Activated CD8-positive, alpha-beta memory T cell treated with anti-CD3 and anti-CD28 coated beads for 48 hours (primary cell): Measurements from ENCODE around the gene STX1A.
"Not testable (repeated sequence)": the region's sequence is repeated elsewhere in the genome, so short reads cannot be mapped to it uniquely, and the experiment has no call there.

ENCODE experiments used
- DNase-seq, 3 experiments: peaks; one replicate each; pipeline ENCODE4 v3.0.0-alpha.2; 2020; ENCODE audit warnings: low read depth in 2 of 3, low spot score in 2 of 3

Gene STX1A

DNA sequence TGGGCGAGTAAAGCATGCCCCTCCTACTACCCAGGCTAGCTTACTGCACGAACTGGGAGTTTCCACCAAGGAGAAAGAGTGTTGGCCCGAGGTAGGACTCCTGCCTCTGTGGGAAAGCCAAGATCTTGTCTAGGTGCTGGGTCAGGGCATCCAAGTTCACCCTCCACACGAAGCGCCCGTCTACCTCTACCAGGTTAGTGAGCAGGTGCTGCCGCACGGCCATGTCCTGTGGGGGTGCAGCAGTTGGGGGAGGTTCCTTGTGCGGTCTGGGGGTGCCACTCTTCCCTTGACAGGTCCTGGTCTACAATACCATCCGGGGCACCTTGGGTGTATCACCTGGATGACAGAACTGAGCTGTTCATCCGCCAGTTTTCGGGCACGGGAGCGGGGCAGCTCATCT lies 17.4 kb upstream of the STX1A start:
- no peak for DNase-seq

DNA sequence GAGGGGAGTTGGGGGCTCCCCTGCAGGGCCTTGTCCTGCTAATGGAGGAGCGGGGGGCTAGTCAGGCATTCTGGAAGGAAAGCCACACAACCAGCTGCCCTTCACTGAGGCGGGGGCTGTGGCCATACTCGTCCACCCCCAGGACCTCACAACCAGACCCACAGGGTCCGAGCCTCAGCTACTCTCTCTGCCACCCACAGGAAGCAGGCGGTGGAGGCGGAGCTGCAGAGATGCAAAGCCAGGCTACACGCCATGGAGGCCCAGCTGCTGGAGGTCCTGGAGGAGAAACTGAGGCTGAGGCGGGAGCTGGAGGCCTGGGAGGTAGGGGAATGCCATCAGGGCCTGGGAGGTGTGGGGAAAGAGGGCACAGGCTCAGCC lies 16.0 kb upstream of the STX1A start:
- DNase-seq: no peak

DNA sequence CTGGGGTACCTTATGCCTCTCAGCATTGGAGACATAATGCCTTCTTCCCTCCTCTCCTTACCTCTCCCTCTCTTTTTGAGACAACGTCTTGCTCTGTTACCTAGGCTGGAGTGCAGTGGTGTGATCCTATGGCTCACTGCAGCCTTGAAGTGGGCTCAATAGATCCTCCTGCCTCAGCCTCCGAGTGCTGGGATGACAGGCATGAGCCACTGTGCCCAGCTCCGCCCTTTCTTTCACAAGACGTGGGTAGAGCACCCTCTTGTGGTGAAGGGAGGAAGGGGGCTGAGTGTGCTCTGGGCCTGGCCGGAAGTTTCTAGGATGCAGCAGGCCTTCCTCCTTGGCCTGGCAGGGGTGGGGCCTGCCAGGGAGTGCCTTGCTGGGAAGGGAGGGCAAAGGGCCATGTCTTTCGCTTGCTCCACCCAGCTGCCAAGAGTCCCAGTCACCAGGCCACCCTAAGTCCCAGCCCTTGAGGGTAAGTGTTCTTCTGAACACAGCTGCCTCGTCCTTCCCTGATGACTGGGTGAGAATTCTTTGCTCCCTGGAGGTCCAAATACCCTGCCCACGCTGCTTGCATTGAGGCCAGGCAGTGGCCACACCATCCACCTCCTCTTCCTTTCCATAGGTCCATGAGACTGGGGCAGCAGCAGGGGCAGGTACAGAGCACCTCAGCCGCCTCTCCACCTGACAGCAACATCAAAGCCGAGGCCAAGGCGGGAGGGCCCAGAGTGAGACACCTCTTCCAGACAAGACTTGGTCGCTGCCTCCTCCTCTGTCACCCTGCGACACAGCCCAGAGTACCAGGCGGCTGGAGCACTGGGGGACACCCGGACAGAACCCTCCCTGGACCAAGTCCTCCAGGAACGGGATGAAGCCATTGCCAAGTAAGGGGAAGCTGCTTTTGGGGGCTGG lies 15.4 kb upstream of the STX1A start:
- peak; percentile 49 to 62 (median 56) for DNase-seq

DNA sequence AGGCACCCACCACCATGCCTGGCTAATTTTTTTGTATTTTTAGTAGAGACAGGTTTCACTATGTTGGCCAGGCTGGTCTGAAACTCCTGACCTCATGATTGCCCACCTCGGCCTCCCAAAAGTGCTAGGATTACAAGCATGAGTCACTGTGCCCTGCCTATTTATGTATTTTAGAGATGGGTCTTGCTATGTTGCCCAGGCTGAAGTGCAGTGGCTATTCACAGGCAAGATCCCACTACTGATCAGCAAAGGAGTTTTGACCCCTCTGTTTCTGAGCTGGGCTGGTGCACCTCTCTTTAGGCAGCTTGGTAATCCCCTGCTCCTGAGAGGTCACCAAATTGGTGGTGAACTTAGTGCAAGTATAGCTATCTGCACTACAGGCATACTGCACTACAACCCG lies 12.9 kb upstream of the STX1A start:
- no peak for DNase-seq

DNA sequence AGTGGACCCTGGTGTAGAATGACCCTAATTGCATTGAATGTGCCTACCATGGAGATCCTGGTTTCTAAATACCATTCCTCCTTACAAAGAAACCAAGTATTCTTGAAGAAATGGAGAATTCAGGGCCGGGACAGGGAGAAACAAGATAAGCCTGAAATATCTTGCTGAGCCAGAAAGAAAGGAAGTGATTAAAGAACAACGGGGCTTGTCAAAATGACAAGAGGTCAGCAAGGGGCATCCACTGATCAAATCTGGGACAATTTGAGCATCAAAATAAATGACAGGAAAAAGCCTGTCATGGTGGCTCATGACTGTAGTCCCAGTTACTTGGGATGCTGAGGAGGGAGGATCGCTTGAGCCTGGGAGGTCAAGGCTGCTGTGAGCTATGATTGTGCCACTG lies 11.0 kb upstream of the STX1A start:
- DNase-seq: no peak

DNA sequence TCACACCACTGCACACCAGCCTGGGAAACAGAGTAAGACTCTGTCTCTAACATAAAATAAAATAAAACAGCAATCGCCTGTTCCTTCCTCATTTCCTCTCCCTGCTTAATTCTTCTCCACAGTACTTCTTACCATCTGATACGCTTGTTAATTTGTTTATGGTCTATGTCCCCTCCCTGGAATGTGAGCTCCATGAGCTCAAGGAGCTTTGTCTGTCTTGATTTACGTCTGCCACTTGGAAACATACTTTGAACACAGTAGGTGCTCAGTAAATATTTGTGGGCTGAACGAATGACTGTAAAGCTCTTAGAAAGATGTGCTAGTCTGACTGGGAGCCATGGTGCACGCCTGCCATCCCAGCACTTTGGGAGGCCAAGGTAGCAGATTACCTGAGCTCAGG lies 9.1 kb upstream of the STX1A start:
- no peak for DNase-seq

DNA sequence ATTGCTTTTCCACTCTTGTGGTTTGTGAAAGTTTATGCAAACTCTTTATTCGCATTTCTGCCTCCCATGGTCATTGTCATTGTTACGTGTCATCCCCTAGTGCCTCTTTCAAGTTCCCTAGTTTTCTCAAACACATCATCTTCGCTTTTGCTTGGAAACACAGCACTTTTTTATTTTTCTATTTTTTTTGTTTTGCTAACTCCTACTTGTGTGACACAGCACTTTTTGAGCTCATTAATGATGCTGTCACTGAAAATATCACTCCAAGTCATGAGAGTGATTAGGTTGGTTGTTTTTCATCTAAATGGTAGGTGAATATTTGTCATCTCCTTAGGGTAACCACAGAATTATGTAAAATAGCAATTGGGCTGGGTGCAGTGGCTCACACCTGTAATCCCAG lies 8.5 kb upstream of the STX1A start:
- DNase-seq: no peak

DNA sequence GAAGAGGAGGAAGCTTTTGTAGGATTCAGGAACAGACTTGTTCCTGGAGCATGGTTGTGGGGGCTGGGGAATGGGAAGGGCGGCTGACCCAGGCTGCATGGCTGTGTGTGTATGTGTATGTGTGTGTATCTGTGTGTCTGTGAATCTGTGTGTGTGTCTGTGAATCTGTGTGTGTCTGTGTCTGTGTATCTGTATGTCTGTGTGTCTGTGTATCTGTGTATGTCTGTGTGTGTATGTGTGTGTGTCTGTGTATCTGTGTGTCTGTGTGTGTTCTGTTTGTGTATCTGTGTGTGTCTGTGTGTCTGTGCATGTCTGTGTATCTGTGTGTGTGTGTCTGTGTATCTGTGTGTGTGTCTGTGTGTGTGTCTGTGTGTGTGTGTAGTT lies 6.6 kb upstream of the STX1A start:
- DNase-seq: no peak

DNA sequence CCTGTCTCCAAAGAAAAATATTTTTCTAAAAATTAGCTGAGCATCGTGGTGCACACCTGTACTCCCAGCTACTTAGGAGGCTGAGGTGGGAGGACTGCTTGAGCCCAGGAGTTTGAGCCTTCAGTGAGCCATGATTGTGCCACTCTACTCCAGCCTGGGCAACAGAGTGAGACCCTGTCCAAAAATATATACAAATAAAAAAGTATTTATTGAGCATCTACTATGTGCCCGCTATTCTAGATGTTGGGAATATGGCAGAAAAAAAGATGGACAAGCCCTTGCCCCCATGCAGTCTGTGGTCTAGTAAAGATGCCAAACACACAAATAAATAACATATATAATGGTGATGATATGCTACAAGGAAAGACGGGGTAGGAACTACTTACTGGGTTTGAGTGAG lies 4.3 kb upstream of the STX1A start:
- no peak for DNase-seq

DNA sequence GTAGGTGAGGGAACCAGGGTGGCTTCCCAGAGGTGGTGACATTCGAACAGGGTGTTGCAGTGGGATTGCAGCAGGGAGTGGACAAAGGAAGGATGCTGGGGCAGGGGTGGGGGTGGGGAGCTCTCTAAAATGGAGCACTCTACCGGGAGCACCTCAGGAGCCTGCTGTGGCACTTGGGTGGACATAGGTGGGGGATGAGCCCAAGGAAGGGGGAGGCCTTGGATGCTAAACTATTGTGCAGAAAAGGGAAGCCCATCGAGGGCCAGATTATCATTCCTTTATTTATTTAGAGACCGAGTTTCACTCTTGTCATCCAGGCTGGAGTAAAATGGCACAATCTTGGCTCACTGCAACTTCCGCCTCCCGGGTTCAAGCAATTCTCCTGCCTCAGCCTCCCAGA lies 3.3 kb upstream of the STX1A start:
- DNase-seq: no peak

DNA sequence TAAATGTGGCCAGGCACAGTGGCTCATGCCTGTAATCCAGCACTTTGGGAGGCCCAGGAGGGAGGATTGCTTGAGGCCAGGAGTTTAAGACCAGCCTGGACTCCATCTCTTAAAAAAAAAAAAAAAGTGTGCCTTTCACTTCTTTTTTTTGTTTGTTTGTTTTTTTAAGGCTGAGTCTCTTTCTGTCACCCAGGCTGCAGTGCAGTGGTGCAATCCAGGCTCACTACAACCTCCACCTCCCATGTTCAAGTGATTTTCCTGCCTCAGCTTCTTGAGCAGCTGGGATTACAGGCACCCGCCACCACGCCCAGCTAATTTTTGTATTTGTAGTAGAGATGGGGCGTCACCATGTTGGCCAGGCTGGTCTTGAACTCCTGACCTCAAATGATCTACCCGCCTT lies 2.7 kb upstream of the STX1A start:
- not testable (repeated sequence) for DNase-seq

DNA sequence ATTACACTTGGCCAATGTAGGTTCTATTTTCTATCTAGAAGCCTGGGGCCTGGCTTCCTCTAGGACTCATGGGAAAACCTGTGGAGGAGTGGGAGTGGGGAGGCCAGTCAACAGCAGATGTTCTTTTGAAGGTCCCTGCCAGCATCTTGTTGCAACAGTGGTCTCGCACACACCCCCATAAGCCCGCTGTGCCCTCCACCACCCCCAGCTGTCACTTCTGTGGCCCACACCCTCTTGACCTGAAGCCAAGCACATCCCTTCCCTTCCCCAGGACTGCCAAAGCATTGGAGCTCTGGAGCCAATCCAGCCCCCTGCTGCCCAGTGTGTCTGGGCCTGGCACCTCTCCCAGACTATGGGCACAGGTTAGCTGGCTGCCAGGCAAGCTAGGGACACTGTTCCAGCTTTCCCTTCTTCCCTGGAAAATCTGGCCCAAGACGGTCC lies 1.9 kb upstream of the STX1A start:
- DNase-seq: no peak

DNA sequence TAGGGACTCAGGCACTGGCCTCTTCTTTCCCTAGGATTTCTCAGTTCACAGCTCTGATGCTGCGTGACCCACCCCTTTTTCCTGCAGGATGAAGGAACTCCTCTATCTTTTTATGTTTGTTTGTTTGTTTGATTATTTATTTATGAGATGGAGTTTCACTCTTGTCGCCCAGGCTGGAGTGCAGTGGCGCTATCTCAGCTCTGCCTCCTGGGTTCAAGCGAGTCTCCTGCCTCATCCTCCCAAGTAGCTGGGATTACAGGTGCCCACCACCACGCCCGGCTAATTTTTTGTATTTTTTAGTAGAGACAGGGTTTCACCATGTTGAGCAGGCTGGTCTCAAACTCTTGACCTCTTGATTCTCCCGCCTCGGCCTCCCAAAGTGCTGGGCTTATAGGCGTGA lies 974 bp upstream of the STX1A start:
- not testable (repeated sequence) for DNase-seq

DNA sequence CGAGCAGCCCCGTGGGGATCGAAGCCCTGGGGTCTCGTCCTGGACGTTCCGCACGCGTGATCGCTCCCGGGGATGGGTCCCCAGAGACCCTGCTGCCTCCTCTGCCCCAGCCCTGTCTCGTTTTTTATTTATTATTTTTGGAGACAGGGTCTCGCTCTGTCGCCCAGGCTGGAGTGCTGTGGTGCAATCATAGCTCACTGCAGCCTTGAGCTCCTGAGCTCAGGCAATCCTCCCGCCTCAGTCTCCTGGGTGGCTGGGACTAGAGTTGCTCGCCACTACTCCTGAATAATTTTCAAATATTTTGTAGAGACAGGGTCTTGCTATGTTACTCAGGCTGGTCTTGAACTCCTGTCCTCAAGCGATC lies 319 bp upstream of the STX1A start:
- no peak for DNase-seq

DNA sequence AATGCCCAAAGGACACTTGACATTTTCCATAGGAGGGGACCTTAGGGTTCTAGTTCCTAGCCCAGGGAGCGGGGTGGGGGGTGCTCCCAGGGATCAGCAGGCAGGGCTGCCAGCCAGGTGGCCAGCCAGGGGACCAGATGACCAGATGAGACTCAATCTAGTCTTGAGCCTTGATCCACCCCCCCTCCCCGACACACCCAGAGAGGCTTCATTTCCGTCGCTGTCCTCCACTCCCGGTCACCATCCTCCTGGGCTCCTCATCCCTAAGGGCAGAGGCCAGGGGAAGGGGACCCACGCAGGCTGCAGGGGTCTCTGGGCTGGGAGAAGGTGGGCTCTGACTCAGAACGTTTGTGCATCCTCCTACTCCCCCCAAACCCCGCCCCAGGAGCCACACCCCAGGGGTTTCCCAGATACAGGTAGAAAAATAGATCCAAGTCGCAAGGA lies 1.0 kb downstream of the STX1A start:
- DNase-seq: no peak

DNA sequence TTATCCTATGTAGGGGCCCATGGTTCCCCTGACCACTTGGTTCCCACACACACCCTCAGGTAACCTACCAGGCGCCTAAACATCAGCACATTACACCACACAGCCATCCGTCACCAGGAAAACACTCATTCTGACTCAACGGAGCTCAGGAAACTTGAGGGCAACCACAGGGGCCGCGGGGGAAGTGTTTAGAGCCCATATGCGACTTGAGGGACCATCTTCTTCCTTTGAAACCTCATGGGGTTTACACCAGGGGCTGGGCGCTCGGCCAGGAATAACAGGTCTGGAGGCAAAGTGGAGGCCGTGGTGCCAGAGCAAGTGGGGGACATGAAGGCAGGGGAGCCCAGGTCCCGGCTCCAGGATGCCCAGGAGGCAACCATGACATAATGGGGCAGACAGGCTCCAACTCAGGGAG lies 1.5 kb downstream of the STX1A start:
- peak; percentile 61 to 67 (median 64) for DNase-seq

DNA sequence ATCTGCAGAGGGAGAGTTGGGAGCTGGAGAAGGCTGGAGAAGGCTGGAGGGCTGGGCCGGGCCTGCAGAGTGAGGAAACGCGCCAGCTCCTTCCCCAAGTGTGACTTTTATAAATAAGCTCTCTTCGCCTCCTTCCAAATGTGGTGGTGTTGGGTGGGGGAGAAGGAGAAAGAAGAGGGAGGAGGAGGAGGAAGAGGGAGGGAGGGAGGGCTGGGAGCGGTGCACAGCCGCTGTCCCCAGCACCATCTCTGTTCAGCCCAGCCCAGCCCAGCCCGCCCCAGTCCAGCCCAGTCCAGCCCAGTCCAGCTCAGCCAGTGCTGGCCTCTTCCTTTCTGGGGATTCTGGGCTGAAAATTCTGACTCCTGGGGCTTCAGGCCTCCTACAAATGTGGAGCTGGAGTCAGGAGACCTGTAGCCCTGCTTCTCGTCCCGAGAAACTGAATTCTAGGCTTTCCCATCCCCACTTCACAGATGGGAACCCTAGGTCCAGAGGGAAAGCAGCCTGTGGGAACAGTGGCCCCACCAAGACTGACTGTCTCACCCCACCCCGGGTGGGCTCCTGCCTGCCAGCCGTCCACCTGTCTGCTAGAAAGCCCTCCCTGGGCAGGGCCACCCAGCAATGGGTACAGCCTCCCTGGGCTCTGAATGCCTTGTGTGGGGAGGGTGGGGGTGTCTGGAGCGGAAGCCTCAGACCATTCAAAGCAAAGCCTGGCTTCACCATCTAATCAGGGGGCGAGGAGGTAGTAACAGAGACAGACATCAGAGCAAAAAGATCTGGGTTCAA lies 2.3 kb downstream of the STX1A start:
- no peak for DNase-seq

DNA sequence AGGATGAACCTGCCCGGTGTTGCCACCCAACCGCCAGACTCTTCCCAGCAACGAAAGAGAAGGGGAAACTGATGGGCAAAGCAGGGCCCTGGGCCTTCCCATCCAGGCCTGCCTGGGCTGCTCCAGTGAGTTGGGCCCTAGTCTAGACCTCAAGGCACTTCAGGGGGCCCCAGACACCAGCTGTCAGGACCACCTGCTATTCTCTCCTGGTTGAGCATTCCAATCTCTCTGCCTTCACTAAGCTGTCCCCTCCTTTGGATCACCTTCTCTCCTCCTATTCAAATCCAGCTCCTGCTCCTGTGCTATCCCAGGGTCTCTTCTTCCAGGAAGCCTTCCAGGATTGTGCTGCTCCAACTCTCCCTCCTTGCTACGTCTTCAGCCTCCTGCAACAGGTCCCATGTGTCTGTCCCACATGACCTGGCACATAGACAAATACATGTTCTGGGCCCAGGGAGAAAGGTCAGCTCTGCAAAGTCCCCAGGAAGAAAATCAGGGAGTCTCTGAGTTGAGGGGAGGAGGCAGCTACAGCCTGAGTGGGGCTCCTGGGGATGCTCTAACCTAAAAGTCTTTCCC lies 3.1 kb downstream of the STX1A start:
- no peak for DNase-seq

DNA sequence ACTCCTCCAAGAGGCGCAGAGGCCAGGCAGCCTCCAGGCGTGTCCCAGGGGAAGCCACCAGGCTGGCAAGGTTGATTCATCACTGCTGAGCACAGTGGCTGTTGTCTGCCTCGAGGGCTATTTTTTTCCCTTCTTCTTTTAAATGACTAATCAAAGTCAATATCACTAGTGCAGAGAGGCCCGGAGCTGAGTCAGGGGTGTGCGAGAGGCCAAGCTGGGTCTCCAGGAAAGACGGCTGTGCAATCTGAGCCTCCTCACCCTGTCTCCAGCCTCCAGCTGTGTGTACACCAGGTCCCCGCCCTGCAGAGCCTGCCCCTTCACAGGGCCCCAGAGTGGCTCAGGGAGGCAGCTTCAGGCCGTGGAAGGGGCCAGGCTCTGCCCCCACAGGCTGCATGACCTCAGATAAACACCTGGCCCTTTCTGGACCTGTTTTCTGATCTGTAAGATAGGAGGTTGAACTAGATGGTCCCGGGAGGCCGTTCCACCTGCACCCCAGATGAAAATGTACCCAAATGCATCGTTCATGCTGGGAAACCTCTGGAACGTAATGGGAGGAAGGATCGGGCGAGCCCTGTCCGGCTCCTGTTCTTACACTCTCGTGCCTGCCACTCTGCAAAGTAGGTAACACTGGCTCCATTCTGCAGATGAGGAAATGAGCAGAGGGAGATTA lies 3.7 kb downstream of the STX1A start:
- no peak for DNase-seq

DNA sequence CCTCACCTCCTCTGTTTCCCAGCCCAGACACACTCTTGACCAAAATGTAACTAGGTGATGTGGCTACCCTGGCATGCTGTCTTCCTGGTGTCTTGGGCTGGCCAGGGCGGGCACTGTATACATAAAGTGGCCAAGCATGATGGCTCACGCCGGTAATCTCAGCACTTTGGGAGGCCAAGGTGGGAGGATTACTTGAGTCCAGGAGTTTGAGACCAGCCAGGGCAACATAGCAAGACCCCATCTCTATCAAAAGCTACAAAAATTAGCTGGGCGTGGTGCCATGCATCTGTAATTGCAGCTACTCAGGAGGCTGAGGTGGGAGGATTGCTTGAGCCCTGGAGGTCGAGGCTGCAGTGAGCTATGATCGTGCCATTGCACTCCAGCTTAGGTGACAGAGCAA lies 6.2 kb downstream of the STX1A start:
- not testable (repeated sequence) for DNase-seq

DNA sequence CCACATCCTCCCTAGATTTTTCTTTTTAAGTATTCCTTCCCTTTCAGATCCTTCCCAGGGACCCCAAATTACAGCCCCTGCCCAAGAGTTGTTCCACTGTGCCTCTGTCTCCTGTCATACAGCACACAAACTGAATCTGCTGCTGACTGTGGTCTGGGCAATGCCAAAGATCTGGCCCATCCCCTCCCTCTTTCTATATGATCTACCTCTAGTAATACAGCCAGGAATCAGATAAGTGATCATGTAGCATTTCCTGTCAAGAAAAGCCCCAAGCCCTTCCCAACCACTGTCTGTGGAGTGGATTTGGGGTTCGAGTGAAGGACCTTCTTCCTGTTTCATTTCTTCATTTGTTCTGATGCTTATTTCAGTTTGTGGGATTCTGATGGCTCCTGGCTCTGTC lies 6.7 kb downstream of the STX1A start:
- no peak for DNase-seq
